GM12873 (cell line): ENCODE data around the gene XIRP1.

Source experiments
- CTCF ChIP-seq: IDR thresholded peaks from 2 replicates; pipeline ENCODE4 v1.5.1; 2012; ENCODE audit warnings: low read depth, mild to moderate bottlenecking, moderate library complexity, low read length, control low read depth; ENCODE audit not compliant: insufficient read depth; ENCODE audit errors: missing control alignments

The XIRP1 gene

GRCh38 chr3:39216176-39216790 lies 23.9 kb upstream of the XIRP1 start:
- TF ChIP-seq CTCF: no peak

GRCh38 chr3:39213613-39214012 lies 21.2 kb upstream of the XIRP1 start:
- TF ChIP-seq CTCF: no peak

GRCh38 chr3:39212665-39213064 lies 20.3 kb upstream of the XIRP1 start:
- TF ChIP-seq CTCF: no peak

GRCh38 chr3:39211332-39212130 lies 19.1 kb upstream of the XIRP1 start:
- TF ChIP-seq CTCF: no peak

- TF ChIP-seq CTCF: no peak
Measured at GRCh38 chr3:39210078-39210477, 17.7 kb upstream of the XIRP1 start.

DNA sequence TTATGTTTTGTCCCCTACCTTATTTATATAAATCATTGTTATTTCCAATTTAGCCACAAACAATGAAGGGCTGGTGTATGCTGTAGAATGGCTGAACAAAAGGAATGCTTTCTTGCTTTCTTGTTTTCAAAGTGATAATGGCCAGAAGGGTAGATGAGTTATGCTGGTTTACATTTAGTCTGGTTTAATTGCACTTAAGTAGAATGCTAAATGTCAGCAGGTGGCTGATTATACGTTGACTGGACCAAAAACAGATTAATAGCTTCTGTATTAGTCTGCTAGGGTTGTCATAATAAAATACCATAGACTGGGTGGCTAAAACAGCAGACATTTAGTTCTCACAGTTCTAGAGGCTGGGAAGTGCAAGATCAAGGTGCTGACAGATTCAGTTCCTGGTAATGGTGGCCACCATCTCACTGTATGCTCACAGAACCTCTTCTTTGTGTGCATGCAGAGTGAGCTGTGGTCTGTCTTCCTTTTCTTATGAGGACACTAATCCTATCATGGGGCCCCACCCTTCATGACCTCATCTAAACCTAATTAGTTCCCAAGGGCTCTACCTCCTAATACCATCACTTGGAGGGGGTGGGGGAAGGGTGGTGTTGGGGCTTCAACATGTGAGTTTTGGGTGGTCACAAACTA lies 17.1 kb upstream of the XIRP1 start:
- TF ChIP-seq CTCF: no peak

- peak; percentile 79 for TF ChIP-seq CTCF
Measured at GRCh38 chr3:39208463-39209055, 16.2 kb upstream of the XIRP1 start.
